Pons (tissue), 1 donor: Measurements from ENCODE around the gene SPATS2.

Experiments
- DNase-seq: peaks from one replicate; pipeline ENCODE4 v3.0.0-alpha.2; 2016; ENCODE audit warnings: low spot score

Gene SPATS2

DNA sequence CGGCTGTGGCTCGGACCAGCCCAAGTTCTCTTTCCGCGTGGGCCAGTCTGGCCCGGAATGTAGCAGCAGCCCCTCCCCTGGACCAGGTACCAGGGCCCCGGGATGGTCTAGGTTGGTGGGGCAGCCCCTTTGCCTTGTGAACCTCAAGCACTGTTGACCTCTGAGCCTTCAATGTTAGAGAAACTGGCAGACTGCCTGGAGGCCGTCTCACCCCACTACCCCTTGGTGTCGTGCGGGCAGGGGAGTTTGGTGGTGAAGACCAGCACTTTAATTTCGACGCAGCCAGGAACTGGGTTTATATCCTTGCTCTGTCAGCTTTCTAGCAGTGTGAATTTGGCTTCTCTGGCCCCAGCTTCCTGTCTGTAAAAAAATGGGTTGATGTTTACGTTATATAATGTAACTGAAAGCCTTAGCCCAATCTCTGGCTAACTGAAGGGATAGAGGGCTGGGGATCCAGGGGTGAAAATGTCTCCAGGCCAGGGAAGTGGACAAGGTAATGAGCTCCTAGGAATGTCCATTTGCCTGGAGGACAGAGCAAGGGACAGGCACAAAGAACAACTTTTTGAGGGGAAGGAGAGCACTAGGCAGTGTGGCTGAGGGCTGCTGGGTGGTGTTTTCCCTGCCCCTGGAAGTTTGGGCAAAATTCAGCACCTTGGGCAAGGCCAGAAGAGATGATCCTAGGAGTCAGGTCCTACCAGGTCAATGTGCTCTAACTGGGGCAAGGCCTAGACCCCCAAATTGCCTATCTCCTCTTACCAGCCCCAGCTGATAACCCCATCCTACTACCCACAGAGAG is 189.3 kb downstream of the SPATS2 start:
- no peak for DNase-seq

DNA sequence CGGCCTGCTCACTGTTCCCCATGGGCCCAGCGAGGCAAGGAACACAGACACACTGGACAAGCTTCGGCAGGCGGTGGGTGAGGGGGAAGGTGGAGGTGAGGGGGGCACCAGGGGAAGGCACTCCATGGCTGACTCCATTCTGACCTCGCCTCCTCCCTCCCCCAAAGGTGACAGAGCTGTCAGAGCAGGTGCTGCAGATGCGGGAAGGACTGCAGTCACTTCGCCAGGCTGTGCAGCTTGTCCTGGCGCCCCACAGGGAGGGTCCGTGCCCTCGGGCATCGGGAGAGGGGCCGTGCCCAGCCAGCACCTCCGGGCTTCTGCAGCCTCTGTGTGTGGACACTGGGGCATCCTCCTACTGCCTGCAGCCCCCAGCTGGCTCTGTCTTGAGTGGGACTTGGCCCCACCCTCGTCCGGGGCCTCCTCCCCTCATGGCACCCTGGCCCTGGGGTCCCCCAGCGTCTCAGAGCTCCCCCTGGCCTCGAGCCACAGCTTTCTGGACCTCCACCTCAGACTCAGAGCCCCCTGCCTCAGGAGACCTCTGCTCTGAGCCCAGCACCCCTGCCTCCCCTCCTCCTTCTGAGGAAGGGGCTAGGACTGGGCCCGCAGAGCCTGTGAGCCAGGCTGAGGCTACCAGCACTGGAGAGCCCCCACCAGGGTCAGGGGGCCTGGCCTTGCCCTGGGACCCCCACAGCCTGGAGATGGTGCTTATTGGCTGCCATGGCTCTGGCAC is 190.1 kb downstream of the SPATS2 start:
- no peak for DNase-seq

DNA sequence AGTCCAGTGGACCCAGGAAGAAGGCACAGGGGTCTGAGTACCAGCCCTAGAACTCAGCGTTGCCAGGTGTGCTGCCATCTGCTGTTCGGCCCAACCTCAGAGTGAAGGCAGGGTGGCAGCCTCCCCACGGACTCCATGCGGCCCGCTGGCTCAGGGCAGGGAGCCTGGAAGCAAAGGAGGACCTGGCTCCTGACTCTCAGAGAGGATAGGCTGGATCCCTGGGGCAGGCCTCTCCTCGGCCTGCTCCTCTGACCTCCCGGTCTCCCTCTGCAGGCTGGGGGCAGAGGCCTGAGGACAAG is 190.6 kb downstream of the SPATS2 start:
- DNase-seq = no peak

DNA sequence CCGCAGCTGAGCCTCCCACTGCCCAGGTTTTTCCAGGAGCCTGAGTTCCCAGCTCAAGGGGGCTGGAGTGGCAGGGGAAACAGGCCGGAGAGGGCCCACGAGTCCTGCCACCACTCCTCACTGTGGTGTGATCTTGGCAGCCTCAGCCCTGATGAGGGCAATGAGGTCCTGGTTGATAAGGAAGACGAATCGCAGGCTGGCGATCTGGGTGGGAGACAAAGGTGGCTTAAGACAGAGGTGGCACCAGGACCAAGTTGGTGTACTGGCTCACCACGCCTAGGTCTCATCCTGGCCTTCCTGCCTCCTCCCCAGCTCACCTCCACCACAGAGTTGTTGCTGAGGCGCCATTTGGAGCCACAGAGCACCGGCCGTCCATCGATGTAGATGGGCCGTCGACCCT is 191.3 kb downstream of the SPATS2 start:
- no peak for DNase-seq

DNA sequence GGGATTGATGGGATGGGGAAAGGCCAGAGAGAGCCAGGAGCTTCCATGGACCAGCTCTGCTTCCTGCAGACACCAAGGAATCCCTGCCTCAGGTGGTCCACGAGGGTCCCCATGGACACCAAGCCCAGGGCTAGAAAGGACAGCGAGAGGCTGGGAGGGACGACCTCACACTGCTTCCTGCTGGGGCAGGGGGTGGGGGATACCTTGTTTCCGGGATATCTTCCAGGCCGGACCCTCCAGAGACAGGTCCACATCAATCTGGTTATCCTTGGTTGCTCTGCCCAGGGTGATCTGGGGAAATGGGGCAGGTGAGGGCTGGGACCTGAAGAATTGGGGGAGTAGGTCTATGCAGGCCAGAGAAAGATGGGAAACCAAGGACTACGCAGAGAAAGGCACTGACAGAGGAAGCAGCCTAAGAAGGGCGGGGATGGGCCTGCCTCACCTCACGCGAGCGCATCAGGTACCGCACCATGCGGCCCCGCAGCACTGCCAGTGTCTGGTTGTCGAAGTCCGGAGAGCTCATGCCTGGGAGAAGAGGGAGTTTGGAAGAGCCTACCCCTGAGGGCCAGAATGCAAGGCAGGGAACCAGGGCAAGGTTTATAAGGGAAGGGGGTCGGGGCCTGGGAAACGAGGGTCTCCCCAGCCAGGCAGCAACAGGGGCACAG is 191.9 kb downstream of the SPATS2 start:
- no peak for DNase-seq

DNA sequence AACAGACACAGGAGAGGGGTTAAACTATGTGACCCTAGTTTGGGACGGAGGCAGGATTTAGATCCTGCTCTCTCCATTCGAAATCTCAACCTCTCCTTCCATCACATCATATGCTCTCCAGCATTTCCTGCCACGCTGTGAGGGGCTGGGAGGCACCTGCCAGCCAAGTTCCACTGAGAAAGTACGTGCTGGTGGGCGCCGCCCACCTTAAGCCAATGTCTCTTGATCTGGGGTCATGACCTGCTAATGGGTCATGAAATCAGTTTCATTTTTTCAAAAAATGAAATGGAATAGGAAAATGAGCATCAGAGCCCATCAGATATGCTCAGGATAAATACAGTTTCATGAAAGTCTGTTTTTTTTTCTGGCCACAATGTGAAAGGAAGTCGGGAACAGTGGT is 193.4 kb downstream of the SPATS2 start:
- DNase-seq = no peak

DNA sequence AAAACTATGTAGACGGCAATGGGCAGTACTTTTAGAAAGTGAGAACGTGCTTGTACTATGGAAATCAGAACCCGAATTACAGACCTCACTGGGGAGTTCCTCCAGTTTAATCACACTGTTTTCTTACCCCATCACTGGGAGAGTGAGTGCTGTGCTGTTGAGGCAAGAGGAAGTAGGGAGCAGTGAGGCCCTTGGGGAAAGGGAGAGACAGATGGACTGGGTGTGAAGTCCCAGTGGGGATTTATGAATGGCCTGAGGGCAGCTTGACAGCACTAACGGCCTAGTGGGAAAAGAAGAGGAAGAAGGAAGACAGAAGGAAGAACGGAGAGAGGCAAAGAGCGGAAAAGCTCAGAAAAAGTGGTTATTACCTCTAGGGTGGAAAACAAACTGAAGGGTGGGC is 195.0 kb downstream of the SPATS2 start:
- no peak for DNase-seq

DNA sequence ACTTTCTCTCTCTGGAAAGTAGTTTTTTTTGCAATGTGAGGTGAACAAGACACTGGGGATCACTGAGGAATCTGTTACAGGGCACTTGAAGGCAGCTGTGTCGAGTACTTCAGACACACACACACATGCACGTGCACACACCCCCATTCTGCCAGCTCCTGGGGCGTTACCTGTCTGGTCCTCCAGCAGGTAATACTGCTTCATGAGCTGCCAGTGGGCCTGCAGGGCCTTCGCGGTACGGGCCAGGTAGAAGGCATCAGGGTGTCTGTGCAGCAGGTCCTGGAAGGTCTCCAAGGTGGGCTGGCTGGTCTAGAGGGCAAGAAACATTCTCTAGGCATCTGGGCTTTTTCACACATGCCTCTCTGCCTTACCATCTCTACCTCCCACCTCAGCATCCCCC is 195.6 kb downstream of the SPATS2 start:
- no peak for DNase-seq

DNA sequence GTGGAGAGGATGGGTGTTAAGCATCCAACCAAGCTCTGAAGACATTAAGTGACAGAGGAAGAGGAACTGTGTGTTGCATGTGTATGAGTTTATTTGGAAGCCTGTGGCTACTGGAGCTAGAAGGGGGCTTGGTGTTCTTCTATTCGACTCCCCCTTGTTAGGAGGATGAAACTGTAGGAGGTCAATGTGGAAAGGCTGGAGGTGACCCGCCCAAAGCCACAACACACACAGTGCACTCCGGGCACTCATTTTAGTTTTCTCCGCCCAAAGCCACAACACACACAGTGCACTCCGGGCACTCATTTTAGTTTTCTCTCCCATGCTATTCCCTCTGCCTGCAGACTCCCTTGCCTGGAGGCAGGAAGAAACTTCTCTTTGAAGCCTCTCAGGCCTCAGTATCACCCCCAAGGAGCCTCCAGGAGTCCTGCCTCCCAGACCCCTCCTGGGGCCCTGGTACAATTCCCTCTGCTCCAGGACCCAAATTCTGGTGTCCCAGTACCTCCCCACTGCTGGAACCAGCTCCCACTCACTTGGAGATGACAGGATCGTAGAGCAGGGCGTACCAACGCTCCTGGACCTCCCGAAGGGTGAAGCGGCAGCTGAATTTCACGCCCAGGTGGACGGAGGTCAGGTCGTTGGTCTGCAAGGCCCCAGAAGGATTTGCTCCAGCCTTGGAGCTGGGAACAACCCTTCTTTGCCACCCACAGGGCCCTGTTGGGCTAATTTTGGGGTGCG is 196.9 kb downstream of the SPATS2 start:
- no peak for DNase-seq

DNA sequence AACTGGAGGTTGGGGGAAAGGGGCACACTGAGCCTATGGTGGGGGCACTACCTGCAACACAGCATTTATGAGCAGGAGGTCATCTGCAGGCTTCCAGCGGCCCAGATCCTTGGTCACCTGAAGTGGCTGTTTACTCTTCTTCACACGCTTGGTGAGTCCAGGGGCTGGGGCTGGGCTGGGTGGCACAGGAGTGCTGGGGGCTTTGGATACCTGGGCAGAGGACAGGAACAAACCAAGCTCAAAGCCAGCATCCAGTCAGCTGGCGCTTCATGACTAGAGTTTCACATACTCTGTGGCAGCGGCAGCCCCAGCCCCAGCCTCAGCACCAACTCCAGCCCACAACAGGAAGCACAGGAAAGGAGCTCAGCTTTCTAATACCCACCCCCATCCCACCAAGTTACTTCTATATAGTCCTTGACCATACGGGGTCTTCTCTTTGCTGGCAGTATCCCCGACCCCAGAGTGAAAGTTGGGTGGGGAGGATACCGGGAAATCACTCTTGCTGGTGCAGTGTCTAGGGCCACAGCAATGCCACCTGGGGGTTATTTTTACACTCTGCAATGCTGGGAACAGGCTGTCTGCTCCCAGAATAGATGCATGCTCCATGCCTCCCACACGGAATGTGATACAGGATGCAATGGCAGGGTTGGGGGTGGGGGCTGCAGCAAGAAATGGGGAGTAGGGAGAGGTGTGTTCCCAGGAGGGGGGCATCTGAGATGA is 197.6 kb downstream of the SPATS2 start:
- no peak for DNase-seq

DNA sequence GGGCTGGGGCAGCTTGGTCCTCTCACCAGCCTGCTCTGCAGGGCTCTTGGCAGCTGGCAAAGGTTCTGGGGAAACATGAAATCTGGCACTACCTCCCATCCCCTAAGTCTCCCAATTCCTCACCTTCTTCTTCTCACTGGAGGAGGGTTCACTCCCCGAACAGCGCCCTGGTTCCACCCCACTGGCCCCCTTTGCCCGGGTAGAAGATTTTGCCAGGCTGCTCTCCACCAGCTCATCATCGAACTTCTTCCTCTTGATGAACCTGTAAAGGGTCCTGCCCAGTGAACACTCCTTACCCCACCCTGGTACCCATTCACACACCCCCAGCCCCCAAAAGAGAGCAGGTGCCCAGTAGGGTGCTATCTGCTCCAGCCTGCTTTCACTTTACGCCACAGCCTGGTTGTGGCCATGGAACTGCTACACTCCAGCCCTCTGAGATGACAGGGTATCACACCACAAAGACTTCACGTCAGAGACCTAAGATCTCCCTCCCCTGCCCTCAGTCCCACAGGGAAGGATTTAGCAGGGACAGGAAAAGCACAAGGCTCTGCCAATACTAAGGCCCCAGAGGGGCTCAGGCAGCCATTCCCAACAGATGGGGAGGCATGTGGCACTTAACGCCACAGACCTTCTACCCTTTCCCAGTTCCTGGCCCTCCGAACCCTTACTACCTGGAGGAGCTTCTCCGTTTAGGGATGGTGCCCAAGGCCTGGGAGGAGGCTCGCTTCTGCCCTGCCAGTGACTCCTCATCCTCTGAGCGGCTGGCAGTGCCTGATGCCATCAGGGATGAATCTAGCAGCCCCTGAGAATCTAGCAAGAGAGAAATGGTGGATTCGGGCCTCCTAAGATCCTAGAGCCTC is 198.4 kb downstream of the SPATS2 start:
- DNase-seq = no peak

DNA sequence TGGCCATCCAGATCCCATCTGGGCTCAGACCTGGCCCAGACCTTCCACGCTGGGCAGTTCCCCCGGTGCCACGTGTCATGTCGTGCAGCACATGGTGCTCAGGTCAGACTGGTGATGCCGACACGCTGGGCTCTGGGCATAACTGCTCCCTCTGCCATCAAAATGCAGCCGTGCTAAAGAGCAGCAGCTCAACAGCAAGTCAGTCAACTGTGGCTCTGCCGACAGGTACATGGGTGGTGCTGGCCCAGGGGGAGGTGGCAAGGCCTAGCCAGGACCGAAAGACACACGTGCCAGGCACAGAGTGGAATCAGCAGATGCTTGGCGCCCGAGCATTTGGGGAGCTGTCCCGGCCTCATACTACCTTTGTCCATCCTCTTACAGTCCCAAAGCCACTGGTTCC is 199.1 kb downstream of the SPATS2 start:
- DNase-seq = no peak

DNA sequence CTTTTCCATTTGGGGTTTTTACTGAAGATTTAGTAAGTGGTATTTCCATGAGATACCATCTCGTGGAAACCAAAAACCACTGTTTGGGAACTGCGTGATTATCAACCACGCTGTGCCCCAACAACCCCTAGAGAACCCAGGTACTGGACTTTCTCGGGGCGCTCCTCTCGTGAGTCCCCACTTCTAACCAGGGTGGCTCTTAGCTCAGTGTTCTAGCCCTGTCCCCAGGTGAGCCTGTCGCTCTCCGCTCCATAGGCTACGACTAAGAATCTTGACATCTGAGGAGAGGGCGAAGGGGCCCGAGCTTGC is 200.0 kb downstream of the SPATS2 start:
- DNase-seq = no peak

DNA sequence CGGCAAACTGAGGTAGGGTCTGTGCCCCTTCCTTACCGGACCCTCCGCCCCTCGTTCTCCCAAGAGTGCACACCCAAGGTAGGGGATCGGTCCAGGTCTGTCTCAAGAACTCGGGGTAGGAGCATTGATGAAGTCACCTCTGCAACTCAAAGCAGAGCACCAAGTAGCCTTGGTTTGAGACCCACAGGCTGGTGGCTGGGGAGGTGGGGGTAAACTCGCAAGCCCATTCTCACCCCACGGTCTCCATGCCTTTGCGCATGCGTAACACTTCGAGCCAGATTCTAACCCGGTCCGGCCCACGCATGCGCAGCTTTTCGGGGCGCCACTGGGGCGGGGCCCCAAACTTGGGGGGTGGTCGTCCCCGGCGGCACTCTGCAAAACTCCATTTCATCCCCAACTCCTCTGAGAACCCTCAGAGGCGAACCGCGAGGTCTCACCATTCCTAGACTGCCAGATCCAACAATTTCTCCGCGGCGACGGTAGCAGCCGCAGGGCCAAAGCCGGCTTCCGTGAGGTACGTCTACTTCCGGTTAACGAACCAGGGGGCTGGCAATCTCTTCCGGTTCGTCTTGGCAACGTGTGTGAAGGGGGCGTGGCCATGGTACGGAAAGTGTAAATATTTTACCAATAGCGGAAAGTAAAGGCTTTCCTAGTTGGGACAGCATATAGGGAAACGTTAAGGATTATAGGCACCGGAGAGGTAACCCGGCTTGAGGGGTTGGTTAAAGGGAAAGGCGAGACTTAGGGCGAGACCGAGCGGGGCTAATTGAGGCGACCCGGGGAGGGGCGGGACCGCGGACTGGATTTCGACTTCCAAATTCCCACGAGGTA is 200.6 kb downstream of the SPATS2 start, which contains the start of gene MCRS1:
MCRS1 (minus strand) TSS at position 532 of the 831 bp plus-strand sequence. CDS start 1,411 bp downstream, outside the sequence.
- DNase-seq = peak; percentile 94

DNA sequence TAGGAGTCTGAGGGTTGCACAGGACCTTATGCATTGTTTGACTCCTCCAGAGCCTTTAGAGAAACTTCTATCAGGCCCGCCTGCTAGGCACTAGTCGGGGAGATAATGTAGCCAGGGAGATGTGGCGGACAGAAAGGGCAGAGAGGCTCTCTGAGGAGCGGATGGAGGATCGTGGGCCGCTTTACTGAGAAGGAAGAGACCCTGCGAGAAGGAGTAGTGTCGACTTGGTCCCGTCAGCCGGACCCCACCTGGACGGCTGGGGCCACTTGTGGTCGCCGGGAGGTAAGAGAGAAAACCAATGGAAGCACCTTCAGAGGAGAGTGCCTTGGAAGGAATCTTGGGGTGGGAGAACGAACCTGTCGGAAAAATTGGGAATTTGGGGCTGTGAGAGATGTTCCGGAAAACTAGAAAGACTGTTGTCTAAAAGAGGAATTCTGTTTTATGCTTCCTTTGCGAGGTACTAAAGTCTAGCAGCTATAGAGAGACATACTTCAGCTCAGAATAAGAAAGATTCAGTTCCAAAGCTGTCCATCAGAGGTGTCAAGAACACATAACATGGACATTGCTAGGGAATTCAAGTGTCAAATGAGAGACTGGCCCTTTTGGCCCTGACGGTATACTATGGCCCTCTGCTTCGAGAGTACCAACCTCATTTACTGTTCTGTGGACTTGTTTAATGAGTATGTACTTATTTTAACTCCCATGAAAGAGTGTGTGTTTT is 201.3 kb downstream of the SPATS2 start:
- no peak for DNase-seq
